ENCODE data around the gene SLC46A2. TPM values are rescaled to one million over a fixed set of nuclear protein-coding genes. Genes with fewer than 3 reads are reported as not detected.

The SLC46A2 gene
- not detected for total RNA-seq (ENCODE audit: unreplicated experiment)
- long read RNA-seq, result 0 reads

DNA sequence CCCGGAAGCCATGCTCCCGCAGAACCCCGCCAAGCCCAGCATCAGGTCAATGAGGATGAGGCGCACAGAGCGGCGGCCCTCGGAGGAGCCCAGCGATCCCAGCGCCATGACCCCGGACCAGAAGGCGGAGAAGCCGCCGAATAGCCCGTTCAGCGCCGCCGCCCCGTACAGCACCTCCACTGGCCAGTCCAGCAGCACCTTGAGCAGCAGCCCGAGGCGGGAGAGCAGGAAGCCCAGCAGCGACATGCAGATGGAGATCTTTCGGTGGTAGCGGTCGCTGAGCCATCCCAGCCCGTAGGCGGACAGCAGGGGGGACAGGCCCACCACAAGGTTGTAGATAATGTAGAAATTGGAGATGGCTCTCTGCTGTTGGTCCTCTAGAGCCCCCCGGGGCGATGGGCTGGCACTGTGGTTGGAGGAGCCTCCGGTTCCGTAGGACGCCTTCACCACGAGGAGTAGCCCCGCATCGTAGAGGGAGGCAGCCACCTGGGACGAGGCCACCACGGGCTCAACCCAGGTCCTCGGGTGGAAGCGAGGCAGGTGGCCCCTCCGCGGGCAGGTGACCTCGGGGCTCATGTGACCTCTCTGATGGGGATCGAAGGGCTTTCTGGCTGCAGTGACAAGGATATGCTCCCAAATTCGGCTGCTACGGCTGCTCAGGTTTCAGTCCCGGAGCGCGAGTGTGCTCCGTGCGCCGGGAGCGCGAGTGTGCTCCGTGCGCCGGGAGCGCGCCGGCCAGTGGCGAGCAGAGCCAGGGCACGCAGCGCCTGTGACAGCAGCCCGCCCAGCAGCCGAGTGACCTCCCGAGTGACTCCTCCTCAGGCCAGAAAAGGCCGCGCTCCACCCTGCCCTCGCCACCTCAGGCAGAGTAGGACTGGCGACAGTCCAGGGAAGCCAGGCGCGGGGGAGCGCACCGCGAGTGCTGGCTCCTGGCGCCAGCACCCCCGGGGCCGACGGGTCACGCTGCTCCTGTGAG, at the start of gene SLC46A2:
Gene SLC46A2, minus strand, starts transcription at position 771 of the 976 bp plus-strand sequence. Its CDS starts 195 bp downstream, at position 576.
- Mint-ChIP-seq H3K9me3 (ENCODE audit: unreplicated experiment) (peaks cover 7% of the 10 kb centered on the region), H3K4me3 (ENCODE audit: unreplicated experiment) (peak within 1 kb of the TSS; percentile 64), H3K36me3 (ENCODE audit: unreplicated experiment) (peaks cover 13% of the 10 kb centered on the region), H3K27me3 (ENCODE audit: unreplicated experiment) (peaks cover 18% of the 10 kb centered on the region), H3K27ac (ENCODE audit: unreplicated experiment) (no peak within 1 kb of the TSS), H3K4me1 (ENCODE audit: low read depth, unreplicated experiment) (peaks cover 8% of the 10 kb centered on the region)
- DNase-seq, result peak; percentile 47
- TF ChIP-seq CTCF (IDR thresholded peaks at IDR 0.05; ENCODE audit: partially characterized antibody, unreplicated experiment), result no peak

- no peaks in the 10 kb centered on the region for H3K4me1 Mint-ChIP-seq (ENCODE audit: low read depth, unreplicated experiment)
- H3K36me3 Mint-ChIP-seq (ENCODE audit: unreplicated experiment), result no peaks in the 10 kb centered on the region
- H3K4me3 Mint-ChIP-seq (ENCODE audit: unreplicated experiment), result no peak overlapping the region
- no peaks in the 10 kb centered on the region for H3K27me3 Mint-ChIP-seq (ENCODE audit: unreplicated experiment)
- no peak overlapping the region for H3K27ac Mint-ChIP-seq (ENCODE audit: unreplicated experiment)
- peaks cover 2% of the 10 kb centered on the region for H3K9me3 Mint-ChIP-seq (ENCODE audit: unreplicated experiment)
- TF ChIP-seq CTCF (IDR thresholded peaks at IDR 0.05; ENCODE audit: partially characterized antibody, unreplicated experiment), result no peak
- DNase-seq, result no peak
These were observed 48.7 kb upstream of the SLC46A2 start for GRCh38 chr9:112939418-112939817.

- no peak for DNase-seq
- Mint-ChIP-seq H3K27me3 (ENCODE audit: unreplicated experiment) (no peaks in the 10 kb centered on the region), H3K27ac (ENCODE audit: unreplicated experiment) (no peak overlapping the region), H3K36me3 (ENCODE audit: unreplicated experiment) (no peaks in the 10 kb centered on the region), H3K4me1 (ENCODE audit: low read depth, unreplicated experiment) (no peaks in the 10 kb centered on the region), H3K9me3 (ENCODE audit: unreplicated experiment) (no peaks in the 10 kb centered on the region), H3K4me3 (ENCODE audit: unreplicated experiment) (no peak overlapping the region)
- no peak for TF ChIP-seq CTCF (IDR thresholded peaks at IDR 0.05; ENCODE audit: partially characterized antibody, unreplicated experiment)
These were observed 43.0 kb upstream of the SLC46A2 start for GRCh38 chr9:112933696-112934095.

DNA sequence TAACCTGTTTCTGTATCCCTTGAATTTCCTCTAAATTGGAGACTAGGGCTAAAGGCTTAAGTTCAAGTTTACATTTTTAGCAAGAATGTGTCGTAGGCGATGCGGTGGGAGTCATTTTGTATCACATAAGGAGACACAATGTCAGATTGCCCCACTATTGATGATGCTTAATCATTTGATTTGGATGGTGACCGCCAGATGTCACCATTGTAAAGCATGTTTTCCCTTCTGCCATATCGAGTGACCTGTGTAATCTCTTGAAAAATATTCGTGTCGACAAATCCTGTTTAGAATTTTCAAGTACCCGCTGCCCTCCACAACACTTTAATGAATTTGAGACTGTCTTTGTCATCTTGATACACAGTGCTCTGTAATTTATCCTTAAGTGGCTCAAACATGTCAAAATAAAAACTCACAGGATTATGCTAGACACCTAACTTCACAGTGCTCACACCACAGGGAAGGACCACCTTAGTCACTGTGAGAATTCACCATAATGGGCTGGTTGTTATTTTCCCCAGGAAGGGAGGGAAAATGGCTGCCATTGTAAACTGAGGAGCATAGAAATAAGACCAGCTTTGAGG, 34.5 kb upstream of the SLC46A2 start:
- TF ChIP-seq CTCF (IDR thresholded peaks at IDR 0.05; ENCODE audit: partially characterized antibody, unreplicated experiment), result no peak
- Mint-ChIP-seq H3K27ac (ENCODE audit: unreplicated experiment) (no peak overlapping the region), H3K36me3 (ENCODE audit: unreplicated experiment) (no peaks in the 10 kb centered on the region), H3K4me3 (ENCODE audit: unreplicated experiment) (no peak overlapping the region), H3K4me1 (ENCODE audit: low read depth, unreplicated experiment) (peaks cover 2% of the 10 kb centered on the region), H3K27me3 (ENCODE audit: unreplicated experiment) (no peaks in the 10 kb centered on the region), H3K9me3 (ENCODE audit: unreplicated experiment) (no peaks in the 10 kb centered on the region)
- no peak for DNase-seq

GRCh38 chr9:112921549-112921948, 30.9 kb upstream of the SLC46A2 start:
- DNase-seq, result no peak
- no peaks in the 10 kb centered on the region for H3K27me3 Mint-ChIP-seq (ENCODE audit: unreplicated experiment)

More at GRCh38 chr9:112921549-112921948, 30.9 kb upstream of the SLC46A2 start:
- Mint-ChIP-seq H3K9me3 (ENCODE audit: unreplicated experiment) (no peaks in the 10 kb centered on the region), H3K4me3 (ENCODE audit: unreplicated experiment) (no peak overlapping the region), H3K4me1 (ENCODE audit: low read depth, unreplicated experiment) (peaks cover 2% of the 10 kb centered on the region), H3K27ac (ENCODE audit: unreplicated experiment) (no peak overlapping the region), H3K36me3 (ENCODE audit: unreplicated experiment) (no peaks in the 10 kb centered on the region)
- no peak for TF ChIP-seq CTCF (IDR thresholded peaks at IDR 0.05; ENCODE audit: partially characterized antibody, unreplicated experiment)

All from glutamatergic neuron (in vitro differentiated cells).